ENCODE results near the gene IFT172.
"Not testable (repeated sequence)": the region's sequence is repeated elsewhere in the genome, so short reads cannot be mapped to it uniquely, and the experiment has no call there.

IFT172 gene

GRCh38 chr2:27489498-27490397 lies at the start of gene IFT172:
IFT172 (minus strand) TSS chr2:27489743; CDS start chr2:27489653, 90 bp downstream.
- H3K4me3 ChIP-seq (ENCODE audit: control insufficient read depth, low read depth, low read length) = peak within 1 kb of the TSS; percentile 96
- no peak for TF ChIP-seq CTCF (conservative IDR thresholded peaks at IDR 0.05; ENCODE audit: control insufficient read depth, insufficient read depth, low read depth, low read length)
- DNase-seq (ENCODE audit: low read depth) = peak; percentile 98

- DNase-seq (ENCODE audit: low read depth); H3K4me3 ChIP-seq (ENCODE audit: control insufficient read depth, low read depth, low read length): not testable (repeated sequence)
These were observed 49.4 kb upstream of the IFT172 start for GRCh38 chr2:27538839-27539450.

- no peak overlapping the region for H3K4me3 ChIP-seq (ENCODE audit: control insufficient read depth, low read depth, low read length)
- no peak for TF ChIP-seq CTCF (conservative IDR thresholded peaks at IDR 0.05; ENCODE audit: control insufficient read depth, insufficient read depth, low read depth, low read length)
- no peak for DNase-seq (ENCODE audit: low read depth)
These were observed 47.7 kb upstream of the IFT172 start for GRCh38 chr2:27537287-27537686.

GRCh38 chr2:27531983-27532382 lies 42.4 kb upstream of the IFT172 start:
- no peak for TF ChIP-seq CTCF (conservative IDR thresholded peaks at IDR 0.05; ENCODE audit: control insufficient read depth, insufficient read depth, low read depth, low read length)
- no peak for DNase-seq (ENCODE audit: low read depth)
- no peak overlapping the region for H3K4me3 ChIP-seq (ENCODE audit: control insufficient read depth, low read depth, low read length)

- H3K4me3 ChIP-seq (ENCODE audit: control insufficient read depth, low read depth, low read length) = no peak overlapping the region
- no peak for TF ChIP-seq CTCF (conservative IDR thresholded peaks at IDR 0.05; ENCODE audit: control insufficient read depth, insufficient read depth, low read depth, low read length)
- no peak for DNase-seq (ENCODE audit: low read depth)
These were observed 37.6 kb upstream of the IFT172 start for GRCh38 chr2:27527182-27527581.

- TF ChIP-seq CTCF (conservative IDR thresholded peaks at IDR 0.05; ENCODE audit: control insufficient read depth, insufficient read depth, low read depth, low read length) = no peak
- no peak for DNase-seq (ENCODE audit: low read depth)
- H3K4me3 ChIP-seq (ENCODE audit: control insufficient read depth, low read depth, low read length) = no peak overlapping the region
These were observed 32.9 kb upstream of the IFT172 start for GRCh38 chr2:27522400-27522945.

- H3K4me3 ChIP-seq (ENCODE audit: control insufficient read depth, low read depth, low read length) = no peak overlapping the region
- DNase-seq (ENCODE audit: low read depth) = no peak
- TF ChIP-seq CTCF (conservative IDR thresholded peaks at IDR 0.05; ENCODE audit: control insufficient read depth, insufficient read depth, low read depth, low read length) = no peak
These were observed 30.8 kb upstream of the IFT172 start for GRCh38 chr2:27520316-27520715.
